Glutamatergic neuron (in vitro differentiated cells): ENCODE data around the gene ELOVL6. TPM values are rescaled to one million over a fixed set of nuclear protein-coding genes. Genes with fewer than 3 reads are reported as not detected.
"Not testable (repeated sequence)": the region's sequence is repeated elsewhere in the genome, so short reads cannot be mapped to it uniquely, and the experiment has no call there.

ENCODE experiments used
- DNase-seq: peaks from one replicate; pipeline ENCODE4 v3.0.0; 2022
- H3K27ac Mint-ChIP-seq: one replicate; pipeline ENCODE4 v1.8.0; 2020; ENCODE audit warnings: mild to moderate bottlenecking, mixed read lengths, inconsistent platforms; ENCODE audit not compliant: unreplicated experiment
- H3K27me3 Mint-ChIP-seq: one replicate; pipeline ENCODE4 v1.8.0; 2020; ENCODE audit warnings: mild to moderate bottlenecking, moderate library complexity, mixed read lengths, inconsistent platforms; ENCODE audit not compliant: unreplicated experiment
- H3K36me3 Mint-ChIP-seq: one replicate; pipeline ENCODE4 v1.8.0; 2020; ENCODE audit warnings: mild to moderate bottlenecking, mixed read lengths, inconsistent platforms; ENCODE audit not compliant: unreplicated experiment
- H3K4me1 Mint-ChIP-seq: one replicate; pipeline ENCODE4 v1.8.0; 2020; ENCODE audit warnings: mild to moderate bottlenecking, low read depth, mixed read lengths, inconsistent platforms; ENCODE audit not compliant: unreplicated experiment
- H3K4me3 Mint-ChIP-seq: one replicate; pipeline ENCODE4 v1.8.0; 2020; ENCODE audit warnings: mild to moderate bottlenecking, mixed read lengths, inconsistent platforms; ENCODE audit not compliant: unreplicated experiment
- H3K9me3 Mint-ChIP-seq: one replicate; pipeline ENCODE4 v1.8.0; 2020; ENCODE audit warnings: mild to moderate bottlenecking, moderate library complexity, mixed read lengths, inconsistent platforms; ENCODE audit not compliant: unreplicated experiment
- CTCF ChIP-seq: fragments of 200-600 bp; sonication (generic); IDR thresholded peaks from one replicate; pipeline ENCODE4 v1.5.0; 2021; ENCODE audit not compliant: partially characterized antibody, unreplicated experiment
- total RNA-seq: library from RNA; stranded (reverse); fragmentation: NEBNext Ultra II Directional; extraction: Animal tissue kit (Norgen Biotek cat#: 25700); gene quantifications from one replicate; pipeline ENCODE4 v1.2.1, GENCODE V29; 2021; ENCODE audit not compliant: unreplicated experiment

The ELOVL6 gene
- total RNA-seq, 1 donor from 2014 or later, result 60.1 TPM

- no peak for TF ChIP-seq CTCF
- no peak overlapping the region for H3K4me3 Mint-ChIP-seq
- peaks cover 22% of the 10 kb centered on the region for H3K4me1 Mint-ChIP-seq
- no peak for DNase-seq
- H3K9me3 Mint-ChIP-seq, result no peaks in the 10 kb centered on the region
- H3K27ac Mint-ChIP-seq, result peak overlapping the region; percentile 62
- no peaks in the 10 kb centered on the region for H3K27me3 Mint-ChIP-seq
- H3K36me3 Mint-ChIP-seq, result no peaks in the 10 kb centered on the region
Observed at GRCh38 chr4:110046588-110047049, 151.8 kb downstream of the ELOVL6 start.

GRCh38 chr4:110042545-110043517 lies 155.6 kb downstream of the ELOVL6 start:
- Mint-ChIP-seq H3K4me3 (no peak overlapping the region), H3K27ac (no peak overlapping the region), H3K27me3 (no peaks in the 10 kb centered on the region), H3K9me3 (no peaks in the 10 kb centered on the region), H3K36me3 (no peaks in the 10 kb centered on the region), H3K4me1 (peaks cover 15% of the 10 kb centered on the region)
- peak; percentile 16 for DNase-seq
- TF ChIP-seq CTCF, result no peak

- Mint-ChIP-seq H3K4me1 (peaks cover 12% of the 10 kb centered on the region), H3K27me3 (no peaks in the 10 kb centered on the region), H3K27ac (no peak overlapping the region), H3K9me3 (no peaks in the 10 kb centered on the region), H3K4me3 (no peak overlapping the region), H3K36me3 (no peaks in the 10 kb centered on the region)
- no peak for DNase-seq
- TF ChIP-seq CTCF, result no peak
Observed at GRCh38 chr4:110041735-110042134, 156.7 kb downstream of the ELOVL6 start.

- not testable (repeated sequence) for H3K36me3 Mint-ChIP-seq, H3K9me3 Mint-ChIP-seq, H3K4me3 Mint-ChIP-seq, DNase-seq, H3K27me3 Mint-ChIP-seq, H3K27ac Mint-ChIP-seq, H3K4me1 Mint-ChIP-seq
Observed at GRCh38 chr4:110039164-110039563, 159.3 kb downstream of the ELOVL6 start.

GRCh38 chr4:110034026-110034393 lies 164.4 kb downstream of the ELOVL6 start:
- TF ChIP-seq CTCF, result no peak
- no peak overlapping the region for H3K4me3 Mint-ChIP-seq
- no peak overlapping the region for H3K27ac Mint-ChIP-seq
- H3K9me3 Mint-ChIP-seq, result peaks cover 6% of the 10 kb centered on the region
- H3K27me3 Mint-ChIP-seq, result no peaks in the 10 kb centered on the region
- no peak for DNase-seq
- peaks cover 4% of the 10 kb centered on the region for H3K36me3 Mint-ChIP-seq
- H3K4me1 Mint-ChIP-seq, result peaks cover 10% of the 10 kb centered on the region
